Activated CD8-positive, alpha-beta memory T cell treated with anti-CD3 and anti-CD28 coated beads for 48 hours (primary cell): ENCODE data around the gene SLC4A8.
"Not testable (repeated sequence)": the region's sequence is repeated elsewhere in the genome, so short reads cannot be mapped to it uniquely, and the experiment has no call there.

Experiments
- DNase-seq, 3 experiments: peaks; one replicate each; pipeline ENCODE4 v3.0.0-alpha.2; 2020; ENCODE audit warnings: low read depth in 2 of 3, low spot score in 2 of 3

SLC4A8 gene

GRCh38 chr12:51473947-51474346 is 49.3 kb downstream of the SLC4A8 start:
- DNase-seq = no peak

GRCh38 chr12:51475543-51475942 is 50.9 kb downstream of the SLC4A8 start:
- DNase-seq = no peak

DNA sequence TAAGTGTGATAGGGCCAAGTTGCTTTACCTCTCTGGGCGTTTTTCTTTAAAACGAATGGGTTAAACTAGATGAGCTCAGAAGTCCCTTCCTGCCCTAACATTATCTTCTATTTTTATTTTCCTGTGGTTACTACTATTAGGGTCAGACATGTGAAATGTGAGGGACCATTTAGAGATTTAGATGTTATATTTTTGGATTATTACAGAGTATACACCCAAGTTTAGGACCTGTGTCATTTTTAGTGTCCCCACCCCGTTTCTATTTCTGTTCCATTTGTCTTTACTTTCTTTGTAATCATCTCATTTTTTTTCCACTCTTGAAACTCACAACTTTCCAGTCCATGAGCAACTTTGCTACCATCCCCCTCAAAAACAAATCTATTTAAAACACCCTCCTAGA is 56.3 kb downstream of the SLC4A8 start:
- no peak for DNase-seq

DNA sequence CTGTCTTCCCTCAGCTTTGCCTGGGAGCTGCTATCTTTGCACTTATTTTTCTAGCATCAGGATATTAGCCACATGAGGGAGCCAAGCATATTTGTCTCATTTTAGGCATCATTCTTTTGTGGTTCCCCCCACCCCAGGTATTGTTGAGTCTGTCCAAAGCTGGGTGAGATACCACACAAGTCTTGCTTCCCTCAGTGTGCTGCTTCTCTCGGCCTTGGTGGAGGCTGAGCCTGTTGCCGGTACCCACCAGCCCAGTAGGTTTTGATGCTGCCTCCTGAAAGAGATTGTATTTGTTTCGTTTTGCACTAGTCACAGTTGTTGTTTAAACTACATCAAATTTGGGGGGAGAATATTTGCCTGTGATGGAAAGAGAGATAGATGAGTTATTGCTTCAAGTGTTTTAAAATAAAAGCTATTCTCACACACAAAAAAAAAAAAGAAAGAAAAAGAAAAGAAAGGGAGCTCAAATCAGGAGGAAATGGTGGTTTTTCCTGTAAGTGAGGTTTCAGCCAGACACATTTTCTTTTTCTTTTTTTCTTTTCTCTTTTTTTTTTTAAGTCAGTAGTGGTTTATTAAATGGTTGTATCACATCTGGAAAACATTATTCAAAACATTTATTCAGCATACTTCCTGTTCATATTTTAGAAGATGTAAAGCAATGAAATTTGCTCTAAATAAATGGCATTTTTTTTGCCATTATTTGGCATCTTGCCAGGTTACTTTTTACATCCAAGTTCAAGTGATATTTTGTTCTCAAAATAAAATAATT is 58.5 kb downstream of the SLC4A8 start:
- DNase-seq = peak in 1 of 3 experiments; percentile 11

DNA sequence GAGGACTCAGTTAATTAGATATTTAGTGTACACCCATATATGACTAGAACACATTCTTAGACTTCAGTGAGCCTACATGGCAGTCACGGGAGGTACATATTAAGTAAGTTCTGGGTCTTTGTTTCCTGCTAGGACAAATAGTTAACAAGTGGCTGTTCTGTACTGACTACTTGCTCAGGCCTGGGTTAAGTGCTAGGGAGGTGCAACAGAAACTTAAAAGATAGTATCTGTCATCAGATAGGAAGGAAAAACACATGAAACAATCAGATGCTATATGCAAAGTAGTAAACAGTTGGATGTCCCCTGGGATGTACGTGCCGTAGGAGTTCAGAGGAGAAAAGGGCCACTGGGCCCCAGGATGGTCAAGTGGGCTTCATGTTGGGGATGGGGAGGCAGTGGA is 59.5 kb downstream of the SLC4A8 start:
- DNase-seq = no peak

GRCh38 chr12:51488281-51488680 is 63.6 kb downstream of the SLC4A8 start:
- no peak for DNase-seq

DNA sequence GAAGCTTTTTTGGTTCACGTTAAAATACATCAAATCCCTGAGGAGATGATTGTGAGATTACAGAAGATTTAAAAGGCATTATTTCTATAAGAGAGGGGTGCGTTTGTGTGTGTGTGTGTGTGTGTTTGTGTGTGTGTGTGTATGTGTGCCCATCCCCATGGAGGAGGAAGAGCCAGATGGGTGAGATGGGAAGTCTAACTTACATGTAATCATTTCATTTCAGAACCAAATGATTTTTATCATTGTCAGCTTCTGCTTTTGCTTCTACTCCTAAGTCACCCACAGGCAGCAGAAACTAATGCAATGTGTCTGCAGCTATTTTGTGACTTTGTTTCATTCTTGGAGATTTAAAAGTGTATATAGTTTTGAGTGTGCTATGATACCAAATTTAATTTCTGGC is 68.7 kb downstream of the SLC4A8 start:
- DNase-seq = no peak

DNA sequence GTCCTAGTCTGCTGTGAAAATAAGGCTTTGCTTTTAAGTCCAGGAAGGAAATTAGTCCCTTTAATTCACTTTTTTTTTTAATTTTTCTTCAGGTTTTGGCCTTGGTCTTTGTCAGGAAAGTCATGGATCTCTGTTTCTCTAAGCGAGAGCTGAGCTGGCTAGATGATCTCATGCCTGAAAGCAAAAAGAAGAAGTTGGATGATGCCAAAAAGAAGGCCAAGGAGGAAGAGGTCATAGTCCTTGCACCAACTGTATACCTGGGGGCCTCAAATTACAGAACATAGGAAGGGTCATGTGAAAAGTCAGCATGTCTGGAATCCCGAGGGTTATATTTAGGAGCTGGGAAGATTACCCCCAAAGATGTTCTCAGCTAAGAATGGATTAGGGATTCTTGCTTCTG is 72.3 kb downstream of the SLC4A8 start:
- DNase-seq = no peak

- no peak for DNase-seq
Measured at GRCh38 chr12:51504851-51505250, 80.2 kb downstream of the SLC4A8 start.

- DNase-seq = no peak
Measured at GRCh38 chr12:51505360-51506105, 80.9 kb downstream of the SLC4A8 start.

GRCh38 chr12:51507178-51507577 is 82.5 kb downstream of the SLC4A8 start:
- DNase-seq = no peak

GRCh38 chr12:51508285-51508684 is 83.7 kb downstream of the SLC4A8 start:
- DNase-seq = no peak

GRCh38 chr12:51511546-51512260 is 87.1 kb downstream of the SLC4A8 start:
- DNase-seq = no peak

GRCh38 chr12:51512438-51512837 is 87.8 kb downstream of the SLC4A8 start:
- no peak for DNase-seq

DNA sequence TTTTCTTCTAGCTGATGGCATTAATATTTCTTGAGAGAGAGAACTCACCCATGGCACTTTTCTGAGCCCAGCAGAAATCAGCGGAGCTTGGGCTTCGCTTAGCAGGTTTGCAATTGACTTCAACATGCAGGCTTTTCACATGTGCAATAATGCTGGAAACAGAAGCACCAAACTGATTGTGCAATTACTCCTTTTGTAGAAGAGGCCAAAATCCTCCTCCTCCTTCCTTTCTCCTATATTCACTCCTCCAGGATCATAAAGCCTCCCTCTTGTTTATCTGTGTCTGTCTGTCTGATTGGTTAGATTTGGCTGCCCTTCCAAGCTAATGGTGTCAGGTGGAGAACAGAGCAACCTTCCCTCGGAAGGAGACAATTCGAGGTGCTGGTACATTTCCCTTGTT is 90.4 kb downstream of the SLC4A8 start:
- not testable (repeated sequence) for DNase-seq

DNA sequence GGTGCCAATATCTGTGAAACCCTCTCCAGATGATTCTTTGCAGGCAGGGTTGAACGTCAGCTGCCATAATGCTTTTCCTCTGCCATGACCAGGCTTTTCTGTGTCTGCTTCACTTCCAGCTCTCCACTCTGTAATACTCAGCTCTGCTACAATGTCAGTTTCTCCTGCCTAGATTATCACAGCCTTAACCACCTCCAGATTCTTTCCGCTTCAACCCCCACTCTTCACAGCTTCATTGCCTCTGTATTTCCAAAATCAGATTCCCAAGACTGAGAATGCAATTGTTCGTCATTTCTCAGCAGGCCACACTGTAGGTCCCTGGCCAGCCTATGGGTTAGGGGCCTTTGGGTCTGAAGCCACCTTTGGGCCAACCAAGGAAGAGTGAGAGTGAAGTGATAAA is 92.7 kb downstream of the SLC4A8 start:
- no peak for DNase-seq

DNA sequence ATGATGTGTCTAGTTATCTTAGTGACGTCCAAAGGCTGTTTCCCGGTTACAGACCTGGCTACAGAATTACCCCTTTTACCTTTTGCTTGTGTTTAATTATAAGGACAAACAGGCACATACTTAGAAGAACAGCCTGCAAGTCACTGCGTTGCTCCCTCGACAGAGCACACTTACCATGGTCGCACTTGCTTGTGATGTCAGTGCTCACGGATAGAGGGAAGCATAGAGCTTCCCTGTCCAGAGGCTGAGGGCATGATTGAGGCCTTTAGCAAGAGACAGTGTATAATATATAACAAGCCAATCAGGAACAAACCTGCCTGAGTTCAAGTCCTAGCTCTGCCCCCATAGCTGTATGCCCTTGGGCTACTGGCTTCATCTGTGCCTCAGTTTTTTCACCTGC is 93.2 kb downstream of the SLC4A8 start:
- no peak for DNase-seq

DNA sequence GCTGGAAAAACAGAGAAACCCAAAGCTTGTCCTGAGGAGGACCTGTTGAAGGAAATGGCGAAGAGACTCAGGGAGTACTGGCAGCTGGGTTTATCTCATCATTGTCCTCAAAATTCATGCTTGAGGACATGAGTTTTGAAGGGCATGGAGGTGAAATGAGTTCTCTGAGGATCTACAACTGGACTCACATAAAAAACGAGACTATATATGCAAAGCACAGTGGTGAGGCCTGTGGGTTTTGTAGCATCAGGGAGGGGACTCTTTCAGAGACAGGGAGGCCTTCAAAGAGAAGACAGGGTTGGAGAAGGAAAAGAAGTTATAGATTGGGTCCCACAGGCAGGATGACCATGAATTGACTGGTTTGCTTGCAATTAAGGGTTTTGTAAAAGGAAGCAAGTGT is 95.1 kb downstream of the SLC4A8 start:
- no peak for DNase-seq

- no peak for DNase-seq
Measured at GRCh38 chr12:51520576-51521325, 96.1 kb downstream of the SLC4A8 start.

GRCh38 chr12:51521554-51522276 is 97.1 kb downstream of the SLC4A8 start:
- no peak for DNase-seq

GRCh38 chr12:51522696-51523095 is 98.1 kb downstream of the SLC4A8 start:
- no peak for DNase-seq
